HL-60 (cell line): ENCODE measurements around the gene RIC8B.

Source experiments
- CTCF ChIP-seq: IDR thresholded peaks from one replicate; pipeline ENCODE4 v1.5.1; 2011; ENCODE audit warnings: low read length, control low read depth, inconsistent platforms; ENCODE audit not compliant: insufficient read depth
- GABPA ChIP-seq: IDR thresholded peaks from 2 replicates; pipeline ENCODE4 v1.6.1; 2012; ENCODE audit warnings: low read depth
- POLR2AphosphoS5 ChIP-seq: IDR thresholded peaks from 2 replicates; pipeline ENCODE4 v1.6.1; 2012; ENCODE audit warnings: low read depth
- REST ChIP-seq: IDR thresholded peaks from 2 replicates; pipeline ENCODE4 v1.6.1; 2012; ENCODE audit warnings: low read depth; ENCODE audit not compliant: insufficient replicate concordance

GRCh38 chr12:106733660-106734059 is 40.8 kb upstream of the RIC8B start:
- TF ChIP-seq CTCF (no peak), REST (no peak), GABPA (no peak), POLR2AphosphoS5 (no peak)
